Esophagus muscularis mucosa (tissue), 3 donors: Measurements from ENCODE around the gene GALNTL6.

Experiments
- EP300 ChIP-seq: sonication (generic); formaldehyde crosslinking; IDR thresholded peaks from one replicate; pipeline ENCODE4 v1.6.1; 2017; ENCODE audit warnings: antibody characterized with exemption
- POLR2AphosphoS5 ChIP-seq, 2 donors: sonication (generic); formaldehyde crosslinking; IDR thresholded peaks; one replicate each; pipeline ENCODE4 v1.6.1; 2017; ENCODE audit warnings: antibody characterized with exemption in 2 of 2

DNA sequence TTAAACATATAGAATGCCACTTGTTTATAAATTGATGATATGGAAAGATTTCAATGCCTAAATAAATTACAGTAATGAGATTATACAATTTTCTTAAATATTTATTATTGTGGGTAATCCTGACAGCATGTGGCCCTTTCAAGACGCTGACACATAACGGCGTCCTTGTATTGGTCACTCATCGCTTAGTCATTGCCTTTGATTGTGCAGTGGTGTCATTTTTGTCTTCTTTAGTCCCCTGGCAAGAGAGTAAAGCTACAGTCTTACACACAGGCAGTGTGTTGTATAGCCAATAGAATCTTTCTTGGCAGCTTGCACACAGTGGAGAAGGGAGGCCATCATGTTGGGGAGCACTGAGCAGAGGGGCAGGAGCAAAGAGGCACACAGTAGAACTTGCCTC, 993.6 kb downstream of the GALNTL6 start:
- TF ChIP-seq EP300 (no peak), POLR2AphosphoS5 (IDR thresholded peaks at IDR 0.05) (no peak)
